Caco-2 (cell line): ENCODE data around the gene PRDM1. TPM values are rescaled to one million over a fixed set of nuclear protein-coding genes. Genes with fewer than 3 reads are reported as not detected.

Experiments
- BruUV-seq: library from RNA; stranded (reverse); fragments of 400-500 nt; replicated peaks from 2 replicates; lab custom pipeline; 2021; lab: Mats Ljungman, UMichigan
- CTCF ChIA-PET: fragments of 300-600 bp; sonication (Branson Sonifier 250); formaldehyde crosslinking; loops from one replicate; lab custom pipeline; 2022; ENCODE audit warnings: antibody characterized with exemption; lab: Charles Lee
- POLR2A ChIA-PET: fragments of 300-600 bp; sonication (Branson Sonifier 250); formaldehyde crosslinking; loops from one replicate; lab custom pipeline; 2022; ENCODE audit warnings: antibody characterized with exemption; lab: Charles Lee
- DNase-seq, 2 experiments: peaks; one replicate each; pipeline versions ENCODE4 v3.0.0 to v3.0.0-alpha.2; 2020 to 2022
- H3K27me3 ChIP-seq: replicated peaks from 2 replicates; pipeline ENCODE4 v1.6.0; 2011; ENCODE audit warnings: low read length; ENCODE audit not compliant: control insufficient read depth, insufficient read depth
- H3K36me3 ChIP-seq: 2 replicates; pipeline ENCODE4 v1.5.1; 2011; ENCODE audit warnings: low read length; ENCODE audit not compliant: control insufficient read depth, insufficient read depth
- H3K4me1 ChIP-seq: fragments of 250-450 bp; sonication (Bioruptor Pico); 2 replicates; pipeline ENCODE4 v1.5.1; 2020; ENCODE audit warnings: mild to moderate bottlenecking
- H3K4me3 ChIP-seq: 2 replicates; pipeline ENCODE4 v1.5.1; 2011; ENCODE audit warnings: low read depth, mild to moderate bottlenecking, control low read depth, low read length
- H3K9me3 ChIP-seq: fragments of 250-450 bp; sonication (Bioruptor Pico); 2 replicates; pipeline ENCODE4 v1.5.1; 2020; ENCODE audit warnings: mild to moderate bottlenecking, moderate library complexity
- H3K27ac Mint-ChIP-seq: one replicate; pipeline ENCODE4 v1.8.0; 2022; ENCODE audit warnings: mixed read lengths; ENCODE audit not compliant: unreplicated experiment
- H3K27me3 Mint-ChIP-seq: one replicate; pipeline ENCODE4 v1.8.0; 2022; ENCODE audit warnings: mixed read lengths; ENCODE audit not compliant: insufficient read depth, unreplicated experiment
- H3K36me3 Mint-ChIP-seq: one replicate; pipeline ENCODE4 v1.8.0; 2022; ENCODE audit warnings: mild to moderate bottlenecking, mixed read lengths; ENCODE audit not compliant: insufficient read depth, unreplicated experiment
- H3K4me1 Mint-ChIP-seq: one replicate; pipeline ENCODE4 v1.8.0; 2022; ENCODE audit warnings: low read depth, mixed read lengths; ENCODE audit not compliant: unreplicated experiment
- H3K4me3 Mint-ChIP-seq: one replicate; pipeline ENCODE4 v1.8.0; 2022; ENCODE audit warnings: mild to moderate bottlenecking, moderate library complexity, mixed read lengths; ENCODE audit not compliant: unreplicated experiment
- H3K9me3 Mint-ChIP-seq: one replicate; pipeline ENCODE4 v1.8.0; 2022; ENCODE audit warnings: mixed read lengths; ENCODE audit not compliant: unreplicated experiment
- CTCF ChIP-seq, 2 experiments: fragments of 200-600 bp in 1 of 2; IDR thresholded peaks; 1 replicate in 1 of 2; 2 replicates in 1 of 2; pipeline versions ENCODE4 v1.5.1 to v1.8.0; 2011 to 2022; ENCODE audit warnings: antibody characterized with exemption in 1 of 2, control low read depth in 1 of 2, inconsistent platforms in 1 of 2, low read depth in 1 of 2, low read length in 1 of 2, mild to moderate bottlenecking in 1 of 2, moderate library complexity in 1 of 2; ENCODE audit not compliant: insufficient read depth in 1 of 2, severe bottlenecking in 1 of 2, unreplicated experiment in 1 of 2
- intact Hi-C: fragments of 100-400 bp; cut with micrococcal nuclease; formaldehyde crosslinking; loops from one replicate; pipeline ENCODE4 v1.10.0; 2022; ENCODE audit not compliant: unreplicated experiment
- total RNA-seq: library from RNA; stranded (reverse); gene quantifications from 2 replicates; pipeline ENCODE4 v1.2.3, GENCODE V29; 2022

The PRDM1 gene
- total RNA-seq, 1 experiment from 2014 or later = 10.4 TPM

GRCh38 chr6:106122938-106123656 lies 37.0 kb downstream of the PRDM1 start:
- intact Hi-C loops = no loop called here
- ChIA-PET CTCF (interaction anchor here (0.5 kb wide), 1 partner anchor 329 kb away, joined by 5 read pairs; no protein-coding TSS in a partner anchor), POLR2A (no interaction called here)
- Histone ChIP-seq H3K4me3 (no peak overlapping the region), H3K9me3 (no peaks in the 10 kb centered on the region), H3K4me1 (peaks cover 31% of the 10 kb centered on the region), H3K36me3 (no peaks in the 10 kb centered on the region), H3K27me3 (no peaks in the 10 kb centered on the region)
- TF ChIP-seq CTCF (IDR thresholded peaks at IDR 0.05; ENCODE audit: insufficient read depth in 1 of 2, low read depth in 1 of 2, low read length in 1 of 2, severe bottlenecking in 1 of 2, unreplicated experiment in 1 of 2) = no peak
- BruUV-seq = no TSS peak
- H3K27me3 Mint-ChIP-seq = no peaks in the 10 kb centered on the region
- no peak overlapping the region for H3K27ac Mint-ChIP-seq
- H3K4me1 Mint-ChIP-seq = peaks cover 6% of the 10 kb centered on the region
- peaks cover 6% of the 10 kb centered on the region for H3K36me3 Mint-ChIP-seq
- H3K9me3 Mint-ChIP-seq = no peaks in the 10 kb centered on the region
- H3K4me3 Mint-ChIP-seq = no peak overlapping the region
- no peak for DNase-seq

GRCh38 chr6:106124015-106124414 lies 37.9 kb downstream of the PRDM1 start:
- intact Hi-C loops = no loop called here
- no peak overlapping the region for H3K27ac Mint-ChIP-seq
- POLR2A ChIA-PET = no interaction called here
- no peak for TF ChIP-seq CTCF (IDR thresholded peaks at IDR 0.05; ENCODE audit: insufficient read depth in 1 of 2, low read depth in 1 of 2, low read length in 1 of 2, severe bottlenecking in 1 of 2, unreplicated experiment in 1 of 2)
- peaks cover 6% of the 10 kb centered on the region for H3K36me3 Mint-ChIP-seq
- H3K4me1 Mint-ChIP-seq = peaks cover 11% of the 10 kb centered on the region
- Histone ChIP-seq H3K4me1 (peaks cover 26% of the 10 kb centered on the region), H3K9me3 (no peaks in the 10 kb centered on the region), H3K27me3 (no peaks in the 10 kb centered on the region), H3K36me3 (no peaks in the 10 kb centered on the region), H3K4me3 (no peak overlapping the region)
- no peaks in the 10 kb centered on the region for H3K9me3 Mint-ChIP-seq
- no TSS peak for BruUV-seq
- no peaks in the 10 kb centered on the region for H3K27me3 Mint-ChIP-seq
- no peak for DNase-seq
- CTCF ChIA-PET = no interaction called here
- H3K4me3 Mint-ChIP-seq = no peak overlapping the region

GRCh38 chr6:106124437-106125430 lies 38.6 kb downstream of the PRDM1 start:
- BruUV-seq = no TSS peak
- ChIA-PET POLR2A (interaction anchor here (0.6 kb wide), 1 partner anchor 266 kb away, joined by 7 read pairs; no protein-coding TSS in a partner anchor), CTCF (no interaction called here)
- no peak for TF ChIP-seq CTCF (IDR thresholded peaks at IDR 0.05; ENCODE audit: insufficient read depth in 1 of 2, low read depth in 1 of 2, low read length in 1 of 2, severe bottlenecking in 1 of 2, unreplicated experiment in 1 of 2)
- H3K4me1 ChIP-seq = peaks cover 29% of the 10 kb centered on the region
- no peak for DNase-seq
- H3K27me3 Mint-ChIP-seq = no peaks in the 10 kb centered on the region
- no peak overlapping the region for H3K27ac Mint-ChIP-seq
- no peaks in the 10 kb centered on the region for H3K9me3 Mint-ChIP-seq
- no peaks in the 10 kb centered on the region for H3K27me3 ChIP-seq
- peaks cover 18% of the 10 kb centered on the region for H3K4me1 Mint-ChIP-seq
- intact Hi-C loops = no loop called here
- H3K36me3 Mint-ChIP-seq = no peaks in the 10 kb centered on the region
- no peaks in the 10 kb centered on the region for H3K36me3 ChIP-seq
- H3K4me3 Mint-ChIP-seq = no peak overlapping the region
- no peaks in the 10 kb centered on the region for H3K9me3 ChIP-seq
- H3K4me3 ChIP-seq = no peak overlapping the region
